Measurements from ENCODE around the gene RAB38.

Gene RAB38

DNA sequence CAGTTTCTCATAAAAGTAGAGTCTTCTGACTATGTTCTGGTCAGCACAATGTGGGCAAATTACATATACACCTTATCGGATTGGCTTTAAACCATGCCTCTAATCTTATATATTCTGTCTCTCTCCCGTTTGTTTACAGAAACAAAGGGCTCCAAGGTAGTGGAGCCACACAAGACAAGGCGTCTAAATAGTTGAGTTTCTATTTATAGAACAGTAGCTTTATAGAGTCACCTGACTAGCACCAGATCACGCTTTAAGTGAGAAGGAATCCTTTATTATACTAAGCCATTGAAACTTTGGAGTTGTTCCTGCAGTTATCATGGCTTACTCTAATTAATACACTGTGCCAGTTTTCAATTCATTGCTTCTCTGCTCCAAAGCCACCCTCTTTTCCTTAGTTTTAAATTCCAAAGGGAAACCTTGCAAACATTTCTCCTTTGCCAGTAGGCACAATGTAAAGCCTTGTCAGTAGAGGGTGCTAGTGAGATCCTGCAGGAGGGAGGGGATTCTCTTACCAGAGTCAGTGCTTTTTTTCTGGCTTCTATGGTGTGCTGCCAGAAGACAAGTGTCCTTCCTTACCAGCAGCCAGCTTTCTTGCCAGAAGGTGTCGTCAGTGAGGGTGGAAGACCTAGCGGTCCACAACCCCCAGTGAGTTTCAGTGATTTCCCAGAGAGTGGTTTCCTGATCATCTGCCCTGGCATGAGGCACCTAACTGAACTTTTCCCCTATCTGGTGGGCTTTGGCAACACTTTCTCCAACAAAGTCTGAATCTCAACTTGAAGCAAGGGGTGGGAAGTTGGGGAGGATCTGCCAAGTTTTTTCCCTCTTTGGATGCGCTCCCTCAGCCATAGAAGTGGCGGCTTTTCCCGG is 71.7 kb downstream of the RAB38 start:
- peak; percentile 0 for DNase-seq (ENCODE audit: low read depth)

DNA sequence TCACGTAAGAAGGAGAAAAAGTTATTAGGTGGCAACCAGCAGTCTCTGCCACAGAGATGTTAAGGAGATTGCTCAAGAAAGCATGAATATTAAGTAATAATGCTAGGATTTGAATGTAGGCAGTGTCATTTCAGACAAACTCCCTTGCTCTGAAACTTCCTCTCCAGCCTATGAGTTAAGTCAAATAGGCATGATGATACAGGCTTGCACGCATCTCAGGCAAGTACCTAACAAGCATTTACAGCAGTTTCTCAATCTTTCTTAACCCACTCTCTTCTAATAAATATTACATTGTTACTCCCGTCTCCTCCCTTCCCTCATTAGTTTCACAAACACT is 72.7 kb downstream of the RAB38 start:
- no peak for DNase-seq (ENCODE audit: low read depth)

DNA sequence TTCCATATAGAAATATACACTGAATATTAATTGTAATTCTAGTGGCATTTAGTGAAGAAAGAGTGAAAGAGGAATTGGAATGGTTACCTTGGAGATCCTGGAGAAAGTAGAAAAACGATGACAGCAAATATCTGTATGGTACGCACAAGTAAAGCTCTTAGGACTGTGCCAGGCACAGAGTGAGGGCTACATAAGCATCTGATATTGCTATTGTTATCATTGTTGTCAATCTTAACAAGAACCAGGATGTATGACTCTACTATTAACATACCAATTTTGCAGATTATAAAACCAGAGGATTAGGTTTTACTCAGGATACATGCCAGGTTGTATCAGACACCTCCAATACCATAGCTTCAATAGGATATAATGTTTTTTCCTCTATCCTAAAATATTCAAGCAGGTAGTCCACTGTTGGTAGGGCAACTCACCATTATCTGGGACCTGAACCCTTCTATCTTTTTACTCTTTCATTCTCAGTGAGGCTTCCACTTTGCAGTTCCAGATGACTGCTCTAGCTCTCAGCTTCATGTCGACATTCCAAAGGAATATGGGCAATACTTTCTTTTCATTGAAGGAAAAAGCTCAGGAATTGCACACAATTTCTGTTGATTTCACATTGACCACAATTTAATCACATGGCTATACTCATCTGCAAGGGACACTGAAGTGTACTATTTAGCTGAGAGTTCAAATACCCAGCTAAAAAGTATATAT is 73.2 kb downstream of the RAB38 start:
- no peak for DNase-seq (ENCODE audit: low read depth)

DNA sequence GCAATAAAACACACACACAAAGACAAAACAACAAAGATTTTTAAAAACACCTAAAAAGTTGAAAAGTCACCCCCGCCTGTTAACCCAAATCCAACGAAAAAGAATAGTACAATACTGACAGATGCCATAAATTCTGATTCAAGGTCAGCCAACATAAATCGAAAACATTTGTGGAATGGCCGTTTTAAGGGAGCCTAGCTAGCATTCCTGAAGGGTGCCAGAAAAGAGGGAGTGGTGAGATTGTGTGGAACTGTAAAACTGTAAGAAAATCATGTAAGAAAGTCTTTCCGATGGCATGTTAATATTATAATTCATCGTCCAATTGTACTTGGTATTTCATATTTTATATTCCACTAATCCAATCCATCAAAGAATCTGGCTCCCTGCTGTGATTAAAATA is 75.1 kb downstream of the RAB38 start:
- no peak for DNase-seq (ENCODE audit: low read depth)

DNA sequence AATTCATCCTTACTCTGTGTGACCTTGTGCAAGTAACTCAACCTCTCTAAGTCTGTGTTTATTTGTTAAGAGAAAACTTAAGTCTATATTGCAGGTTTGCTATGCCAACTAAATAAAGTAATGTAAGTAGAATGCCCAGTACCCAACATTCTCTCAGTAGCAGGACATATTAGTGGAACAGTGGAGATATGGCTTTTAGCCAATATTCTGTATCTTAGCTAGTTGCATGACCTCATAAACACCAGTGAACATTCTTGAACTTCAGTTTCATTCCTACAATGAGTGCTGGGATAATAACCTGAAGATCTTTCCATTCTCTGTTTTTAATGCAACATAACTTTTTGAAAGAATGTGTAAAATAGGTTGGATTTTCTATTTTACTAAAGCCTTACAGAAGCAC is 77.0 kb downstream of the RAB38 start:
- DNase-seq (ENCODE audit: low read depth) = no peak

DNA sequence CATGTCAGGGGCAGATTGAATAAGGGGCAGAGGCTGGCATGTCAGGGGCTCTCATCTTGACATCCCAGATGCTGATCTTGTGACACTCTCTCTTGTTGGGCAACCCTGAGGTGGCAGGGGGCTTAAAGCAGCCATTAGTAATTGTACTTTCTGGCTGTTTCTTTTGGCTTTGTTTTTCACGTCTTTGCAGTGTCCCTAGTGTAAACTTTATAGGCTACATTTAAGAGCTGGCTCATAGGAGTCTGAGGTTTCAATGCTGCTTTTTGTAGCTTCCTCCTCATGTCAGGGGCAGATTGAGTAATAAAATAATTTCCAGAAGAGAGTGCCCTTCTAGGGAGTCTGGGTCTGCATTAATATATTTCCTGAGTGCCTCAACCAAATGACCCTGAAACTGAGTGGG is 86.1 kb downstream of the RAB38 start:
- DNase-seq (ENCODE audit: low read depth) = no peak

DNA sequence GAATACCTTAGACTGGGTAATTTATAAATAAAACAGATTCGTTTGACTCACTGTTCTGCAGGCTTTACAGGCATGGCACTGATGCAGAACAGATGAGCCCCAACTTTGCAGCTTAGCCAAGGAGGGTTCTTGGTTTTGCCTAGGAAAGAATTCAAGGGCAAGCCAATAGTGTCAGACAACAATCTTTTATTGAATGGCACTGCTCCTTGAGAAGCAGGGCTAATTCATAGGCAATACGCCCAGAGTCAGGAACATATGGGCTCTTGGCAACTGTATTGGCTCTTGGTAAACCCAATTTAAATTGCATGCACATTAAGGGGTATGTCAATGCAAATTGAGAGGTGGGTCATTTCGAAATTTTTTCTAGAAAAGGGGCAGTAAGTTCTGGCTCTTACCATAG is 87.9 kb downstream of the RAB38 start:
- DNase-seq (ENCODE audit: low read depth) = no peak

DNA sequence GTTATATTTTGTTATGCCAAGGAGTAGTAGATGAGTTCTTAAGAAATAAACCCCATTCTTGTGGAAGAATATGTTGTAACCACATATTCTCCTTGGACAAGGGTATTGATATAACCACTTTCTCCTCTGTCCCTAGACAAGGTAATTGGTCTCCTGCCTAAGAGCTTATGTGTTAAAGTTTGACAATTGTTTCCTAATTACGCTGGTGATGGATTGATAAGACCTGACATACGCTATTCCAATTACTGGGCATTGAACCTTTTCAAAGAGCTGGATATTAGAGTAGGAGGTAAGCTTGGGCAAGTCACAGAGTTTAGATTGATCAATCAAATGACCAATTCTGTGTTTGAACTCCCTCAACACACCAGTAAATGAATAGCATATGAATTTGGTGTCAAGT is 88.9 kb downstream of the RAB38 start:
- no peak for DNase-seq (ENCODE audit: low read depth)

DNA sequence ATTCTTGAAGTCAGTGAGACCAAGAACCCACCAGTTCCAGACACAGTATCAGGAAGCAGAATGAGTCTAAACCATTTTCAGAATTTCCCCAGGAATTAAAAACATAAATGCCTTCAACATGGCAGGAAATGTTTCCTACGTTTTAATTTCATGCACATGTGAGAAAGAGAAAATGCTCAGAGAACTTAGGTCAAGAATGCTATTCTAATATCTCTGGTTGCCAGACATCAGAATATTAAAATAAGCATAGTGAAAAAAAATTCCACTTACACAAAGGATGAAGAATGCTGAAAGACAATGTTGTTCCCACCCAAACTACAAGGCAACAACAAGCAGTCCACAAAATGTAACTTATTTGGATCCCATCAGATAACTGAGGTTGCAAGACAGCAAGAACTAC is 104.8 kb downstream of the RAB38 start:
- no peak for DNase-seq (ENCODE audit: low read depth)

DNA sequence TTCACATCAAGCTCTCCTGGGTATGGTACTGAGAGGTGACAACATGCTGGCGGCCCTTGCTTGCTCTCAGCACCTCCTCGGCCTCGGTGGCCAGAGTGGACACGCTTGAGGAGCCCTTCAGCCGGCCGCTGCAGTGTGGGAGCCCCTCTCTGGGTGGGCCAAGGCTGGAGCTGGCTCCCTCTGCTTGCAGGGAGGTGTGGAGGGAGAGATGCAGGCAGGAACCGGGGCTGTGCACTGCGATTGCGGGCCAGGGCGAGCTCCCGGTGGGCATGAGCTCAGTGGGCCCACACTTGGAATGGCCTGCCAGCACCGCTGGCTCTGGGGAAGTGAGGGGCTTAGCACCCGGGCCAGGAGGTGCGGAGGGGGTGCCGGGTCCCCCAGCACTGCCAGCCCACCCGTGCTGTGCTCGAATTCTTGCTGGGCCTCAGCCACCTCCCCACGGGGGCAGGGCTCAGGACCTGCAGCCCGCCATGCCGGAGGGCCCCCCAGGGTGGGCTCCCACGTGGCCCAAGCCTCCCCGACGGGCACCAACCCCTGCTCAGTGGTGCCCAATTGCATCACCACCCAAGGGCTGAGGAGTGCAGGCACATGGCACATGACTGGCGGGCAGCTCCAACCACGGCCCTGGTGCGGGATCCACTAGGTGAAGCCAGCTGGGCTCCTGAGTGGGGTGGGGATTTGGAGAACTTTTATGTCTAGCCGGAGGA is 106.2 kb downstream of the RAB38 start:
- no peak for DNase-seq (ENCODE audit: low read depth)

DNA sequence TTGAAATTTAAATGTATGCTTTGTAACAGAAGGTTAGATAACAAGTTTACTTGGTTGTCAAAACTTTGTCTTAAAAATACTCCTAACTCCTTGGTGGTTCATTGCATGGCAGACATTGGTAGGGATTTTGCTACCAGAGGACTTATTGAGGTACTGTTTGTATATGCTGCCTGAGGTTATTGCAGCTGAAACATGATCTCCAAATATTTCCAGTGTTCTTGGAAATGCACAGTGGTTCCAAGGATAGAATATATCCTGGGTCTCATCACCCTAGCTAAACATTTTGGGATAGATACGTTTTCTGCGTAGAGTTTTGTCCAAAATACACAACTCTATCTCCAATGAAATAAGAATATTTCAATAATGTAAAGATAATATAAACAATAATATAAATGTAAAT is 109.2 kb downstream of the RAB38 start:
- DNase-seq (ENCODE audit: low read depth) = no peak

DNA sequence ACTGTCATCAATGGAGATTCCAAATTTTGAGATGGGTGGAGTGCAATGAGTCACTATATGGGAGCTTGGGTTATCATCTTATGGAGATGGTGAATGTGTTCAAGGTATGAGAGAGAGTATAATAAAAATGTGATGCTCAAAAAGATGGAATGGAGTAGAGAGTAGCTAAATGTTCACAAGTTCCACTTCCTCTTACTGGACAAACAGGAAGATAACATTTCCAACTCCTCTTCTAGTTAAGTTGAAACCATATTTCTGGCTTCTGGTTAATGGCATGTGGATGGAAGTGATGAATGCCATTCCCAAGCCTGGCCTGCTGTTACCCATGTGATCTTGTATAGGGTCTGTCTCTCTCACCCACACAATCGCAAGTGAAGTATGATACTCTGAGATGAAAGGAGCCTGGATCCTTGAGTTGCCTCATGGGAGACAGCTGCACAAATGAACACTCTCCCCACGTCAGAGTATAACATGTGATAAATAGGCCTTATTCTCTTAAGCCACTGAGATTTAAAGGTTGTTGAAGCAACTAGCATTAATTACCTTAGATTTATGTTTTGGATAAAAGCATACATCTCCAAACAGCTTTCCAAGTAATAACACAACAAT is 111.0 kb downstream of the RAB38 start:
- DNase-seq (ENCODE audit: low read depth) = no peak
